T-cell (primary cell): ENCODE data around the gene TSPOAP1. TPM values are rescaled to one million over a fixed set of nuclear protein-coding genes. Genes with fewer than 3 reads are reported as not detected.
"Not testable (repeated sequence)": the region's sequence is repeated elsewhere in the genome, so short reads cannot be mapped to it uniquely, and the experiment has no call there.

ENCODE experiments used
- ATAC-seq, 4 experiments: fragments of 200-7000 bp in 3 of 4; fragments of 150-1000 bp in 1 of 4; cut with Tn5 transposase; replicated peaks in 1 of 4; 1 replicate in 3 of 4; 2 replicates in 1 of 4; pipeline ENCODE4 v1.10.0; 2021; ENCODE audit warnings: moderate library complexity in 3 of 4, mild to moderate bottlenecking in 2 of 4, moderate number of reproducible peaks in 1 of 4
- CTCF ChIA-PET, 2 donors: fragments of 300-600 bp; sonication (Branson Sonifier 250); formaldehyde crosslinking; loops; one replicate each; lab custom pipeline; 2022; ENCODE audit warnings: antibody characterized with exemption in 2 of 2; lab: Charles Lee
- POLR2A ChIA-PET, 2 donors: fragments of 300-600 bp; sonication (Branson Sonifier 250); formaldehyde crosslinking; loops; one replicate each; lab custom pipeline; 2022; ENCODE audit warnings: antibody characterized with exemption in 2 of 2; lab: Charles Lee
- DNase-seq, 35 experiments: peaks; one replicate each; pipeline versions ENCODE4 v3.0.0 to v3.0.0-alpha.2; 2013 to 2023
- H3K27ac ChIP-seq: one replicate; pipeline ENCODE4 v1.5.1; 2013; ENCODE audit warnings: low read length
- H3K27me3 ChIP-seq, 2 experiments: replicated peaks in 1 of 2; 1 replicate in 1 of 2; 2 replicates in 1 of 2; pipeline versions ENCODE4 v1.6.1 to v1.7.0; 2013; ENCODE audit warnings: low read length in 1 of 2, mixed read lengths in 1 of 2; ENCODE audit not compliant: control insufficient read depth in 2 of 2, insufficient read depth in 2 of 2; ENCODE audit errors: extremely low read depth in 1 of 2
- H3K36me3 ChIP-seq, 2 donors: 1 replicate in 1 of 2; 2 replicates in 1 of 2; pipeline versions ENCODE4 v1.6.1 to v1.7.0; 2013; ENCODE audit warnings: low read length in 1 of 2; ENCODE audit not compliant: control insufficient read depth in 2 of 2, insufficient read depth in 1 of 2; ENCODE audit errors: extremely low read depth in 1 of 2
- H3K4me1 ChIP-seq, 2 experiments: 1 replicate in 1 of 2; 2 replicates in 1 of 2; pipeline versions ENCODE4 v1.6.1 to v1.7.0; 2013; ENCODE audit warnings: low read length in 2 of 2, mixed read lengths in 1 of 2; ENCODE audit not compliant: insufficient read depth in 2 of 2, control insufficient read depth in 1 of 2; ENCODE audit errors: extremely low read depth in 1 of 2
- H3K4me3 ChIP-seq, 2 donors: 1 replicate in 1 of 2; 2 replicates in 1 of 2; pipeline versions ENCODE4 v1.5.1 to v1.7.0; 2013; ENCODE audit warnings: mild to moderate bottlenecking in 2 of 2, low read length in 1 of 2, moderate library complexity in 1 of 2; ENCODE audit not compliant: control insufficient read depth in 1 of 2; ENCODE audit errors: extremely low read depth in 1 of 2
- H3K9me3 ChIP-seq: 2 replicates; pipeline ENCODE4 v1.7.0; 2013
- H3K27ac Mint-ChIP-seq, 2 donors: one replicate each; pipeline ENCODE4 v1.8.0; 2020 to 2021; ENCODE audit warnings: mild to moderate bottlenecking in 2 of 2, mixed read lengths in 2 of 2
- H3K27me3 Mint-ChIP-seq, 2 donors: one replicate each; pipeline ENCODE4 v1.8.0; 2021 to 2022; ENCODE audit warnings: mixed read lengths in 2 of 2
- H3K36me3 Mint-ChIP-seq: one replicate; pipeline ENCODE4 v1.8.0; 2021; ENCODE audit warnings: mixed read lengths
- H3K4me1 Mint-ChIP-seq, 3 donors: one replicate each; pipeline ENCODE4 v1.8.0; 2020 to 2022; ENCODE audit warnings: mixed read lengths in 3 of 3, mild to moderate bottlenecking in 1 of 3
- H3K4me3 Mint-ChIP-seq, 3 donors: one replicate each; pipeline ENCODE4 v1.8.0; 2020 to 2022; ENCODE audit warnings: mild to moderate bottlenecking in 3 of 3, mixed read lengths in 3 of 3, moderate library complexity in 3 of 3
- H3K9me3 Mint-ChIP-seq, 3 donors: one replicate each; pipeline ENCODE4 v1.8.0; 2020 to 2022; ENCODE audit warnings: mixed read lengths in 3 of 3
- WGBS: methylation state at CpG from one replicate; pipeline ENCODE4 v1.1.5; 2013; ENCODE audit warnings: missing lambda C conversion rate; ENCODE audit not compliant: insufficient coverage; 5-methylcytosine and 5-hydroxymethylcytosine counted together
- total RNA-seq, 35 experiments: library from RNA in 6 of 35; stranded (reverse) in 6 of 35; fragments of 120-200 nt in 1 of 35; gene quantifications; one replicate each; pipeline versions ENCODE4 v1.2.1 to v1.2.4 and lab custom pipeline; 2013 to 2026

Gene TSPOAP1
- total RNA-seq, 5 donors from 2014 or later (not counting 1 experiment from before 2014, with no cell fraction given): 15.6 to 62.7 (median 19.9) TPM

DNA sequence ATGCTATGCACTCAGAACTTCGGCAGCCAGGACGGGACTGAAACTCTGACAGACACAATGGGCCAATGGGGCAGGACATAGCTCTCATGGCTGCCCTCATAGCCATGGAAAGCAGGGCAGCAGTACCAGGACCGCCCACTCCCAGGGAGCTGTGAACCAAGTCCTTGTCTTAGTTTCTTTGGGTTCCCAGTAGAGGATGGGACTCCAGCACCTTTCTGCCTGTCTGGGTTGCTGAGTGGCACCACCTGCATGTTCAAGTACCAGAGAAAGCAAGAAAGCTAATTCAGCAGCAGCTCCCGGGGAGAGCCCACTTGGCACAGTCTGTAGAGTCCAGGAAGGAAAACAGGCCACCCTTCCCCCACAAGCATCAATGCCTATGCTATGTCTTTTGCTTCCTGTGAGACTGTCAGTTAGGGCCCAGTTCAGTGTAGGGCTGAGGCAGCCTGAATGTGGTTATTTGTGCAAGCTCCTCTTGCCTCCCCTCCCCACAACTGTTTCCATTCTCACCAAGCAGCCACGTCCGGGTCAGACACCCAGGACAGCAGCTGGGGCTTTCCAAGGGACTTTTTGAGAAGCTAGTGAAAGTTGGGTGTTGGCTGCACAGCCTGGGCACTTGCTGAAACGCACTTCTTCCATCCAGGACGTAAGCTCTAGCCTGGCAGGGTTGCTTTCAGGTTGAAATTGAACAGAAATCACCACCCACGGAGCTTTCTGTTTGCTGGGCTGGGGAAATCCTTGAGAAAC, 15.6 kb upstream of the TSPOAP1 start:
- Mint-ChIP-seq H3K4me3 (peak overlapping the region; percentile 84 to 100 (median 100)), H3K9me3 (no peaks in the 10 kb centered on the region), H3K27me3 (no peaks in the 10 kb centered on the region), H3K36me3 (peaks cover 43% of the 10 kb centered on the region), H3K27ac (peak overlapping the region; percentile 98 to 99), H3K4me1 (peaks cover 91 to 98% (median 94%) of the 10 kb centered on the region in 3 donors)
- H3K36me3 ChIP-seq: peaks cover 0 to 42% of the 10 kb centered on the region in 2 donors
- no peaks in the 10 kb centered on the region for H3K9me3 ChIP-seq
- ATAC-seq (peak; percentile 76 to 83 (median 80)), DNase-seq (peak; percentile 56 to 95 (median 85))
- WGBS: 0% methylated on average over 5 of the region's 9 CpGs
- no peaks in the 10 kb centered on the region for H3K27me3 ChIP-seq
- POLR2A ChIA-PET: interaction anchor here (0.5 to 1.6 kb wide), 14 partner anchors 8 to 1486 kb away, joined by 3 to 25 read pairs (median 4); partner anchors contain the start of genes DYNLL2 (in 1 of the 2) and TSPOAP1 (in 1 of the 2)
- H3K4me3 ChIP-seq: peak overlapping the region; percentile 55 to 59
- peak overlapping the region; percentile 97 for H3K27ac ChIP-seq
- peaks cover 69 to 84% of the 10 kb centered on the region in 2 experiments for H3K4me1 ChIP-seq
- CTCF ChIA-PET: interaction anchor here (0.7 to 9.6 kb wide), 17 partner anchors 8 to 660 kb away, joined by 3 to 191 read pairs (median 6); partner anchors contain the start of genes TSPOAP1 (in 2 of the 2), HSF5 (in 1 of the 2), RNF43 (in 1 of the 2) and SUPT4H1 (in 1 of the 2)

DNA sequence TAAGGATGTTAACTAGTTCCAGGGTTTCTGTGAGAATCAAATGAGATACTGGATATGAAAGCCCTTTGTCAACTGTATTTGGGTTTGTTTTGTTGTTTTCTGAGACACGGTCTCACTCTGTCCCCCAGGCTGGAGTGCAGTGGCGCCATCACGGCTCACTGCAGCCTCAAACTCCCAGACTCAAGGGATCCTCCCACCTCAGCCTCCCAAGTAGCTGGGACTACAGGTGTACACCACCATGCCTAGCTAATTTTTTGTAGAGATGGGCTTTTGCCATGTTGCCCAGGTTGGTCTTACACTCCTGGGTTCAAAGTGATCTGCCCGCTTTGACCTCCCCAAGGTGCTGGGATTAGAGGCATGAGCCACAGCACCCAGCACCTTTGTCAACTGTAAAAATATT, 14.5 kb upstream of the TSPOAP1 start:
- Histone ChIP-seq H3K9me3 (no peaks in the 10 kb centered on the region), H3K4me1 (peaks cover 70 to 93% of the 10 kb centered on the region in 2 experiments), H3K27me3 (no peaks in the 10 kb centered on the region), H3K27ac (peak overlapping the region; percentile 97), H3K36me3 (peaks cover 0 to 32% of the 10 kb centered on the region in 2 donors), H3K4me3 (peak overlapping the region; percentile 55 to 59)
- H3K27ac Mint-ChIP-seq: peak overlapping the region; percentile 98 to 99
- no peak for DNase-seq
- peaks cover 91 to 98% (median 91%) of the 10 kb centered on the region in 3 donors for H3K4me1 Mint-ChIP-seq
- WGBS: no CpG with 5 or more reads among the region's 4 CpGs
- H3K27me3 Mint-ChIP-seq: no peaks in the 10 kb centered on the region
- H3K36me3 Mint-ChIP-seq: peaks cover 33% of the 10 kb centered on the region
- no peaks in the 10 kb centered on the region for H3K9me3 Mint-ChIP-seq
- CTCF ChIA-PET: interaction anchor here (1.9 to 9.6 kb wide), 6 partner anchors 8 to 74 kb away, joined by 5 to 191 read pairs (median 28); partner anchors contain the start of genes RNF43 (in 1 of the 2) and SUPT4H1 (in 1 of the 2)
- ATAC-seq: no peak
- POLR2A ChIA-PET: interaction anchor here in 1 of 2 donors (1.1 kb wide), 1 partner anchor 16 kb away, joined by 3 read pairs; no protein-coding TSS in a partner anchor
- peak overlapping the region; percentile 84 to 100 (median 100) for H3K4me3 Mint-ChIP-seq

DNA sequence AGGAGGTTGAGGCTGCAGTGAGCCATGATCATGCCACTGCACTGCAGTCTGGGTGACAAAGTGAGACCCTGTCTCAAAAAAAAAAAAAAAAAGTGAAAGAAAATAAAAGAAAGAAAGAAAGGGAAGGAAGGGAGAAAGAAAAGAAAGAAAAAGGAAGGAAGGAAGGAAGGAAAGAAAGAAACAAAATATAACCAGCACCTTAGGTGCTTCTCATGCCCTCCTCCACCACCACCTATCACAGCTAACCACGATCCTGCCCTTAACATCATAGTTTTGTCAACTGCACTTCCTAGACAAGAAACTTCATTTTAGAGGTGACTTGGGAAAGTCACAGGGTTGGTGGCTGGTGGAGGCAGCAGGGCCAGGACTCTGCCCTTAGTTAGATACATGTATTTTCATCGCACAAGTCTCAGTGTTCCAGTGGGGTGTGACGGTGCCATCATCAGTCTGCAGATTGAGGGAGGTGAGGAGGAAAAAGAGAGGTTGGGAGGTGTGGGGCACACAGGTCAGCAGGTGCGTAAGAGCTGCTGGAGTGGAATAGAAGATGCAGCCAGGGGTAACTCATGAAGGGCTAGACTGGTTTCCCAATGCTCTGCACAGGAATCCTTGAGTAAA, 13.4 kb upstream of the TSPOAP1 start:
- H3K27me3 Mint-ChIP-seq: no peaks in the 10 kb centered on the region
- H3K4me1 Mint-ChIP-seq: peaks cover 86 to 96% (median 96%) of the 10 kb centered on the region in 3 donors
- peak overlapping the region; percentile 84 to 100 (median 100) for H3K4me3 Mint-ChIP-seq
- H3K27ac ChIP-seq: peak overlapping the region; percentile 97
- H3K9me3 Mint-ChIP-seq: no peaks in the 10 kb centered on the region
- peaks cover 23% of the 10 kb centered on the region for H3K36me3 Mint-ChIP-seq
- H3K9me3 ChIP-seq: no peaks in the 10 kb centered on the region
- 0% methylated on average over 1 of the region's 4 CpGs for WGBS
- peaks cover 60 to 96% of the 10 kb centered on the region in 2 experiments for H3K4me1 ChIP-seq
- H3K27me3 ChIP-seq: no peaks in the 10 kb centered on the region
- H3K4me3 ChIP-seq: peak overlapping the region; percentile 55 to 59
- peak overlapping the region; percentile 98 to 99 for H3K27ac Mint-ChIP-seq
- POLR2A ChIA-PET: interaction anchor here (0.7 to 1.2 kb wide), 3 partner anchors 9 to 121 kb away, joined by 3 to 8 read pairs (median 3); no protein-coding TSS in a partner anchor
- H3K36me3 ChIP-seq: peaks cover 0 to 20% of the 10 kb centered on the region in 2 donors
- DNase-seq: peak in 1 of 35 experiments; percentile 49
- CTCF ChIA-PET: interaction anchor here in 1 of 2 donors (0.7 to 9.6 kb wide), 3 partner anchors 10 to 26 kb away, joined by 3 to 191 read pairs (median 6); partner anchors contain the start of gene SUPT4H1
- no peak for ATAC-seq

DNA sequence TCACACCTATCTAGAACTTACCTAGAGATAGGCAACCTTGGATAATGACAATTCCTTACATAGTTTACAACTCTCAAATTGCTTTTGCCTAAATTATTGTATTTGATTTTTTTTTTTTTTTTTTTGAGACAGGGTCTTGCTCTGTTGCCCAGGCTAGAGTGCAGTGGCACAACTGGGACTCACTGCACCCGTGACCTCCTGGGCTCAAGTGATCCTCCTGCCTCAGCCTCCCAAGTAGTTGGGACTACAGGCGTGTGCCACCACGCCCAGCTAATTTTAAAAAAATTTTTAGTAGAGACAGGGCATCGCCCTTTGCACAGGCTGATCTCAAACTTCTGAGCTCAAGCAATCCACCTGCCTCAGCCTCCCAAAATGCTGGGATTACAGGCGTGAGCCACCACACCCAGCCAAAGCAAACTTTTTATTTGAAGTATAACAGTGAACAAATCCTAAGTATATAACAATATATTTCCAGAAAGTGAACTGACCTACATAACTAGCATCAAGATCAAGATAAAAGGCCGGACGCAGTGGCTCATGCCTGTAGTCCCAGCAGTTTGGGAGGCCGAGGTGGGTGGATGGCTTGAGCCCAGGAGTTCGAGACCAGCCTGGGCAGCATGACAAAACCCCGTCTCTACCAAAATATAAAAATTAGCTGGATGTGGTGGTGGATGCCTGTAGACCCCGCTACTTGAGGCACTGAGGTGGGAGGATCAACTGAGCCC, 12.7 kb upstream of the TSPOAP1 start:
- H3K4me3 Mint-ChIP-seq: peak overlapping the region; percentile 84 to 100 (median 100)
- ATAC-seq, H3K27me3 Mint-ChIP-seq, DNase-seq, H3K9me3 ChIP-seq, H3K27me3 ChIP-seq, H3K9me3 Mint-ChIP-seq: not testable (repeated sequence)
- POLR2A ChIA-PET: interaction anchor here (0.7 to 1.2 kb wide), 4 partner anchors 9 to 121 kb away, joined by 3 to 8 read pairs (median 4); no protein-coding TSS in a partner anchor
- CTCF ChIA-PET: interaction anchor here (0.7 to 9.6 kb wide), 4 partner anchors 11 to 109 kb away, joined by 3 to 191 read pairs (median 4); partner anchors contain the start of gene SUPT4H1 (in 1 of the 2)
- H3K4me3 ChIP-seq: peak overlapping the region; percentile 3 to 100
- H3K27ac ChIP-seq: peak overlapping the region; percentile 97
- peak overlapping the region; percentile 98 to 99 for H3K27ac Mint-ChIP-seq
- 50% methylated on average over 1 of the region's 11 CpGs for WGBS
- H3K36me3 ChIP-seq: peaks cover 0 to 14% of the 10 kb centered on the region in 2 donors
- peaks cover 61 to 98% of the 10 kb centered on the region in 2 experiments for H3K4me1 ChIP-seq
- peaks cover 21% of the 10 kb centered on the region for H3K36me3 Mint-ChIP-seq
- peaks cover 86 to 98% (median 96%) of the 10 kb centered on the region in 3 donors for H3K4me1 Mint-ChIP-seq

DNA sequence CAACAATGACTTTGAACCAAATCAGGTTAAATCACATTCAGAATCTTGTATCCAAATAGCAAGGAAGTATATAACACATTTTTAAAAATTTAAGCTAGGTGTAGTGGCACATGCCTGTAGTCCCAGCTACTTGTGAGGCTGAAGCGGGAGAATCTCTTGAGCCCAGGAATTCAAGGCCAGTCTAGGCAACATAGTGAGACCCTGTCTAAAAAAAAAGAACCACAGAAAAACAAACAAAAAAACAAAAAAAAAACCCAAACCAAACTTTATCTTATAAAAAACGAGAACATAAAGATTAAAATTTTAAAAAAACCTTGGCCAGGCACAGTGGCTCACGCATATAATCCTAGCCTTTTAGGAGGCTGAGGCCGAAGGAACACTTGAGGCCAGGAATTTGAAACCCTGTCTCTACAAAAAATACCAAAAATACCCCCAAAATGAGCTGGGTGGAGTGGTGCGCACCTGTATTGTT, 11.8 kb upstream of the TSPOAP1 start:
- WGBS: no CpG with 5 or more reads among the region's 5 CpGs
- Mint-ChIP-seq H3K27me3 (no peaks in the 10 kb centered on the region), H3K9me3 (no peaks in the 10 kb centered on the region), H3K4me3 (peak overlapping the region; percentile 99 to 100 (median 100)), H3K36me3 (peaks cover 19% of the 10 kb centered on the region), H3K4me1 (peaks cover 86 to 99% (median 96%) of the 10 kb centered on the region in 3 donors), H3K27ac (peak overlapping the region; percentile 98 to 99)
- no peak for DNase-seq
- POLR2A ChIA-PET: interaction anchor here in 1 of 2 donors (0.6 kb wide), 1 partner anchor 1091 kb away, joined by 9 read pairs; no protein-coding TSS in a partner anchor
- CTCF ChIA-PET: interaction anchor here (0.5 to 9.6 kb wide), 4 partner anchors 10 to 1624 kb away, joined by 3 to 191 read pairs (median 6); partner anchors contain the start of gene RNFT1 (in 1 of the 2)
- no peak for ATAC-seq
- no peaks in the 10 kb centered on the region for H3K27me3 ChIP-seq
- no peaks in the 10 kb centered on the region for H3K9me3 ChIP-seq
- peaks cover 0 to 5% of the 10 kb centered on the region in 2 donors for H3K36me3 ChIP-seq
- peaks cover 59 to 98% of the 10 kb centered on the region in 2 experiments for H3K4me1 ChIP-seq
- peak overlapping the region; percentile 90 to 100 for H3K4me3 ChIP-seq
- H3K27ac ChIP-seq: peak overlapping the region; percentile 97
